Neural progenitor cell (in vitro differentiated cells): ENCODE results near the gene NGFR. TPM values are rescaled to one million over a fixed set of nuclear protein-coding genes. Genes with fewer than 3 reads are reported as not detected.

Experiments
- DNase-seq: peaks from one replicate; pipeline ENCODE4 v3.0.0-alpha.2; 2016; ENCODE audit warnings: low spot score
- H2AFZ ChIP-seq: fragments of 200-600 bp; sonication (generic); replicated peaks from 2 replicates; pipeline ENCODE4 v1.6.1; 2016; ENCODE audit warnings: antibody characterized with exemption
- H3F3A ChIP-seq: fragments of 200-600 bp; sonication (generic); 2 replicates; pipeline ENCODE4 v1.6.1; 2016; ENCODE audit warnings: antibody characterized with exemption, low read depth
- H3K27ac ChIP-seq: fragments of 200-600 bp; sonication (generic); 2 replicates; pipeline ENCODE4 v1.5.1; 2016; ENCODE audit warnings: mild to moderate bottlenecking
- H3K27me3 ChIP-seq: fragments of 200-600 bp; sonication (generic); 2 replicates; pipeline ENCODE4 v1.6.1; 2016; ENCODE audit warnings: mild to moderate bottlenecking, moderate library complexity
- H3K36me3 ChIP-seq: fragments of 200-600 bp; sonication (generic); 2 replicates; pipeline ENCODE4 v1.5.1; 2016
- H3K4me1 ChIP-seq: fragments of 200-600 bp; sonication (generic); 2 replicates; pipeline ENCODE4 v1.6.1; 2016; ENCODE audit warnings: mixed run types
- H3K4me2 ChIP-seq: fragments of 200-600 bp; sonication (generic); 2 replicates; pipeline ENCODE4 v1.6.1; 2016
- H3K4me3 ChIP-seq: fragments of 200-600 bp; sonication (generic); 2 replicates; pipeline ENCODE4 v1.5.1; 2016
- H3K79me2 ChIP-seq: fragments of 200-600 bp; sonication (generic); 2 replicates; pipeline ENCODE4 v1.6.1; 2016; ENCODE audit warnings: low read depth
- H3K9ac ChIP-seq: fragments of 200-600 bp; sonication (generic); 2 replicates; pipeline ENCODE4 v1.6.1; 2016
- H3K9me3 ChIP-seq: fragments of 200-600 bp; sonication (generic); 2 replicates; pipeline ENCODE4 v1.5.1; 2016; ENCODE audit warnings: low read depth
- H4K20me1 ChIP-seq: fragments of 200-600 bp; sonication (generic); 2 replicates; pipeline ENCODE4 v1.6.1; 2016; ENCODE audit warnings: low read depth
- H3K27ac Mint-ChIP-seq: 3 replicates; pipeline ENCODE4 v1.8.0; 2021; ENCODE audit warnings: mixed read lengths
- H3K27me3 Mint-ChIP-seq: 2 replicates; pipeline ENCODE4 v1.8.0; 2022; ENCODE audit warnings: low read depth, mild to moderate bottlenecking, inconsistent platforms, moderate library complexity, mixed read lengths; ENCODE audit not compliant: insufficient read depth
- H3K36me3 Mint-ChIP-seq: 3 replicates; pipeline ENCODE4 v1.8.0; 2021; ENCODE audit warnings: mixed read lengths
- H3K4me1 Mint-ChIP-seq: 3 replicates; pipeline ENCODE4 v1.8.0; 2021; ENCODE audit warnings: mixed read lengths
- H3K4me3 Mint-ChIP-seq: 3 replicates; pipeline ENCODE4 v1.8.0; 2021; ENCODE audit warnings: mild to moderate bottlenecking, moderate library complexity, mixed read lengths
- H3K9me3 Mint-ChIP-seq: 3 replicates; pipeline ENCODE4 v1.8.0; 2020; ENCODE audit warnings: mixed read lengths
- CTCF ChIP-seq: fragments of 200-600 bp; sonication (generic); IDR thresholded peaks from 2 replicates; pipeline ENCODE4 v1.5.1; 2017; ENCODE audit warnings: antibody characterized with exemption, mild to moderate bottlenecking
- EZH2 ChIP-seq: fragments of 200-600 bp; sonication (generic); IDR thresholded peaks from 2 replicates; pipeline ENCODE4 v1.6.1; 2017; ENCODE audit warnings: antibody characterized with exemption, mild to moderate bottlenecking, moderate library complexity
- EZH2phosphoT487 ChIP-seq: fragments of 200-600 bp; sonication (generic); IDR thresholded peaks from 2 replicates; pipeline ENCODE4 v1.6.1; 2017; ENCODE audit warnings: antibody characterized with exemption
- total RNA-seq: library from RNA; depleted of rRNA; stranded (reverse); fragments of >200 nt; gene quantifications from 2 replicates; pipeline ENCODE4 v1.2.3, GENCODE V29; 2015; ENCODE audit warnings: low replicate concordance

The NGFR gene
- total RNA-seq, 1 donor from 2014 or later: 6.6 TPM

DNA sequence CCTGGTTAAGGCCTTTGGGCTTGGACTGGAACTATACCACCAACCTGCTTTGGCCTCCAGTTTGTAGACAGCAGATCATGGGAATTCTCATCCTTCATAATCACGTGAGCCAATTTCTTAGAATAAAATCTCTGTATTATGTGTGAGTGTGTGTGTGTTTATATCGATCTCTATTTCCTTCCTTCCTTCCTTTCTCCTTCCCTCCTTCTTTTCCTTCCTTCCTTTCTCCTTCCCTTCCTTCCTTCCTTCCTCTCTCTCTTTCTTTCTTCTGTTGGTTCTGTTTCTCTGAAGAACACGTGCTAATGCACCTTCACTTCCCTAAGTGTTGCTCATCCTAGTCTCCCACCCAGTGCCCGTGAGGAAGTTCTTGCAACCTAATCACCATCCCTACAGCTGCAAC, 44.9 kb upstream of the NGFR start:
- Histone ChIP-seq H4K20me1 (no peaks in the 10 kb centered on the region), H3K9ac (no peak overlapping the region), H3F3A (no peaks in the 10 kb centered on the region), H3K36me3 (no peaks in the 10 kb centered on the region), H3K27me3 (no peaks in the 10 kb centered on the region), H3K9me3 (no peaks in the 10 kb centered on the region), H3K4me3 (no peak overlapping the region), H3K4me2 (no peak overlapping the region), H3K79me2 (no peaks in the 10 kb centered on the region), H3K27ac (no peak overlapping the region), H2AFZ (no peak overlapping the region), H3K4me1 (peaks cover 10% of the 10 kb centered on the region)
- DNase-seq: no peak
- Mint-ChIP-seq H3K4me1 (peaks cover 15% of the 10 kb centered on the region), H3K9me3 (no peaks in the 10 kb centered on the region), H3K27me3 (no peaks in the 10 kb centered on the region), H3K27ac (no peak overlapping the region), H3K36me3 (no peaks in the 10 kb centered on the region), H3K4me3 (no peak overlapping the region)
- TF ChIP-seq CTCF: no peak
- TF ChIP-seq EZH2phosphoT487: no peak
- no peak for TF ChIP-seq EZH2

DNA sequence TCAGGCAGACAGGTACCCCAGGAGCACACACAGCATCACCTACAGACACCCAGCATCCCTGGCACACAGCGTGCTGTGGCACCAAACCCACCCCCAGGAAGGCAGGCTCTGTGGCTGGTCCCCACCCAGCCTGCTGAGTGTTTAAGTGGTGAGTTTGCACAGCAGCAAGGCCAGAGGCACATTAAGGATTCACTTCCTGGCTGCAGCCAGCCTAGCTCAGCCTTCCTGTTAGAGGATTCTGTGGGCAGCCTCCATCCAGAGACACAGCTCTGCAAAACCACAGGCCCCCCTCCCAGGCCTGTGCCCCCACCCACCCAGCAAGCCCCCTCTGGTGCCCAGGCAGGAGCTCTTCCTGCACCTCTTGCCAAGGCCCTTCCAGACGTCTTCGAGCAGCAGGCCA, 44.4 kb upstream of the NGFR start:
- H3K9me3 ChIP-seq: no peaks in the 10 kb centered on the region
- H3K36me3 ChIP-seq: no peaks in the 10 kb centered on the region
- no peak overlapping the region for H2AFZ ChIP-seq
- no peak overlapping the region for H3K27ac Mint-ChIP-seq
- no peak overlapping the region for H3K4me2 ChIP-seq
- H3F3A ChIP-seq: no peaks in the 10 kb centered on the region
- H3K27me3 Mint-ChIP-seq: no peaks in the 10 kb centered on the region
- H3K79me2 ChIP-seq: no peaks in the 10 kb centered on the region
- no peak overlapping the region for H3K4me3 ChIP-seq
- TF ChIP-seq EZH2phosphoT487: no peak
- TF ChIP-seq CTCF: no peak
- TF ChIP-seq EZH2: no peak
- H3K4me1 Mint-ChIP-seq: peaks cover 15% of the 10 kb centered on the region
- DNase-seq: no peak
- H3K9ac ChIP-seq: no peak overlapping the region
- no peaks in the 10 kb centered on the region for H3K27me3 ChIP-seq
- H3K4me3 Mint-ChIP-seq: no peak overlapping the region
- peaks cover 10% of the 10 kb centered on the region for H3K4me1 ChIP-seq
- no peaks in the 10 kb centered on the region for H3K36me3 Mint-ChIP-seq
- H3K9me3 Mint-ChIP-seq: no peaks in the 10 kb centered on the region
- H4K20me1 ChIP-seq: no peaks in the 10 kb centered on the region
- no peak overlapping the region for H3K27ac ChIP-seq

- Histone ChIP-seq H3K4me1 (peaks cover 10% of the 10 kb centered on the region), H2AFZ (no peak overlapping the region), H3K9me3 (no peaks in the 10 kb centered on the region), H3K27ac (no peak overlapping the region), H3K9ac (no peak overlapping the region), H3K27me3 (no peaks in the 10 kb centered on the region), H3K79me2 (no peaks in the 10 kb centered on the region), H3K36me3 (no peaks in the 10 kb centered on the region), H4K20me1 (no peaks in the 10 kb centered on the region), H3F3A (no peaks in the 10 kb centered on the region), H3K4me3 (no peak overlapping the region), H3K4me2 (no peak overlapping the region)
- Mint-ChIP-seq H3K4me1 (peaks cover 15% of the 10 kb centered on the region), H3K27me3 (peaks cover 3% of the 10 kb centered on the region), H3K4me3 (no peak overlapping the region), H3K36me3 (no peaks in the 10 kb centered on the region), H3K27ac (peak overlapping the region; percentile 21), H3K9me3 (no peaks in the 10 kb centered on the region)
- DNase-seq: no peak
- TF ChIP-seq EZH2 (no peak), CTCF (no peak), EZH2phosphoT487 (no peak)
Measured at GRCh38 chr17:49452201-49452600, 42.9 kb upstream of the NGFR start.
